Spleen (tissue), 7 donors: ENCODE data around the gene GALNT13.

ENCODE experiments used
- CTCF ChIP-seq, 11 experiments: fragments of 200-600 bp in 7 of 11; fragments of 450-650 bp in 4 of 11; sonication (generic) in 4 of 11; IDR thresholded peaks in 8 of 11; conservative IDR thresholded peaks in 3 of 11; 1 replicate in 7 of 11; 2 replicates in 4 of 11; pipeline versions ENCODE4 v1.4.0 to v1.8.0; 2016 to 2021; ENCODE audit warnings: antibody characterized with exemption in 11 of 11, inconsistent platforms in 4 of 11, mild to moderate bottlenecking in 1 of 11
- POLR2A ChIP-seq, 3 donors: fragments of 450-650 bp; IDR thresholded peaks; one replicate each; pipeline ENCODE4 v1.5.1; 2017; ENCODE audit warnings: antibody characterized with exemption in 3 of 3, mild to moderate bottlenecking in 1 of 3
- POLR2AphosphoS5 ChIP-seq, 3 donors: sonication (generic); formaldehyde crosslinking; IDR thresholded peaks; one replicate each; pipeline ENCODE4 v1.5.1; 2017; ENCODE audit warnings: antibody characterized with exemption in 3 of 3
- donor health status: DM: no; HTN: no; CAD: no; lungs with moderate emphysema.
- donor health status: DM: no; HTN: no; CAD: no.
- donor health status: DM: no; HTN: no; CAD: no.

DNA sequence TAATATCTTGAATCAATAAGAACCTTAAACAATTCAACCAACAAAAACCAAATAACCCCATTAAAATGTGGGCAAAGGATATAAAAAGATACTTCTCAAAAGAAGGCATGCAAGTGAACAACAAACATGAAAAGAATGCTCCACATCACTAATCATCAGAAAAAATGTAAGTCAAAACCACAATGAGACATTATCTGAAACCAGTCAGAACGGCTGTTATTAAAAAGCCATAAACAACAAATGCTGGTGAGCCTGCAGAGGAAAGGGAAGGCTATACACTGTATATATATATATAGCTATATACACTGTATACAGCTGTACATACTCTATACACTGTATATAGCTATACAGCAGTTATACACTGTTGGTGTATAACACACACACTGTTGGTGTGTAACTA, 47.8 kb upstream of the GALNT13 start:
- TF ChIP-seq CTCF (IDR thresholded peaks at IDR 0.05 in 8 of 11, conservative IDR thresholded peaks at IDR 0.05 in 3 of 11) (no peak), POLR2A (IDR thresholded peaks at IDR 0.05) (no peak), POLR2AphosphoS5 (IDR thresholded peaks at IDR 0.05) (no peak)
